Ureter (tissue), 1 donor: ENCODE results near the gene CORO2B. TPM values are rescaled to one million over a fixed set of nuclear protein-coding genes. Genes with fewer than 3 reads are reported as not detected.
"Not testable (repeated sequence)": the region's sequence is repeated elsewhere in the genome, so short reads cannot be mapped to it uniquely, and the experiment has no call there.

Source experiments
- DNase-seq: peaks from one replicate; pipeline ENCODE4 v3.0.0-alpha.2; 2020; ENCODE audit warnings: low spot score
- total RNA-seq: library from RNA; stranded (reverse); gene quantifications from one replicate; pipeline ENCODE4 v1.2.4, GENCODE V29; 2023
- donor health status: DM: yes; HTN: yes; CAD: no.

CORO2B gene
- total RNA-seq, 1 donor from 2014 or later = 5.4 TPM

- DNase-seq = no peak
Measured at GRCh38 chr15:68644083-68644904, 65.5 kb downstream of the CORO2B start.

DNA sequence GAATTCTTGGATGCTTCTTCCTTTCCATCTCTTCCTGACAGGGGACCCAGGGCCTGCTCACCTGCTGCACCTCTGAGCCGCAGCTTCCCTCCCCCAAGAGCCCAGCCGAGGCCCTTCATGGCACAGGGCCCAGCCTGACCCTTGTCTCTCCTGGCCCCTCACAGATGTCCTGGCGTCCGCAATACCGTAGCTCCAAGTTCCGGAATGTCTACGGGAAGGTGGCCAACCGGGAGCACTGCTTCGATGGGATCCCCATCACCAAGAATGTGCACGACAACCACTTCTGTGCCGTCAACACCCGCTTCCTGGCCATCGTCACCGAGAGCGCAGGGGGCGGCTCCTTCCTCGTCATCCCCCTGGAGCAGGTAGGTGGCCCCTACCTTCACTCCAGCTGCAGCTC lies 66.2 kb downstream of the CORO2B start:
- no peak for DNase-seq

DNA sequence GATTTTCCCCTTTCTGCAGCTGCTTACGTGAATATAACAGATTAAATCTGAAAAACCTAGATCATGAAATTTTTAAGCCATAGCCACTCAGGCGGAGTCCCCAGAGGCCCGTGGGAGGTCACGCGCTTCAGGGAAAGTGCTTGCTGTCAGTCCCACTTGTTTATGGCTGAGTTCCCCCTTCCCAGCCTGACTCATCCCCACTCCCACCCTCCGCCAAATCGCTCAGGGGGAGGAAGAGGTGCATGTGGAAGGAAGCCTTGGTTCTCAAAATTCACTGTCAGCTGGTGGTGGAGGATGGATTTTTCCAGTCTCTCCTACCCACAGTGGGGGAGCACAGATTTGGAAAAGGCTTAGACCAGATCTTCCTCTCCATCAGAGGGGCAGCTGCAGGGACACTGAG lies 67.4 kb downstream of the CORO2B start:
- DNase-seq = no peak

- DNase-seq = no peak
Measured at GRCh38 chr15:68646696-68647095, 67.9 kb downstream of the CORO2B start.

GRCh38 chr15:68647361-68647760 lies 68.6 kb downstream of the CORO2B start:
- not testable (repeated sequence) for DNase-seq

DNA sequence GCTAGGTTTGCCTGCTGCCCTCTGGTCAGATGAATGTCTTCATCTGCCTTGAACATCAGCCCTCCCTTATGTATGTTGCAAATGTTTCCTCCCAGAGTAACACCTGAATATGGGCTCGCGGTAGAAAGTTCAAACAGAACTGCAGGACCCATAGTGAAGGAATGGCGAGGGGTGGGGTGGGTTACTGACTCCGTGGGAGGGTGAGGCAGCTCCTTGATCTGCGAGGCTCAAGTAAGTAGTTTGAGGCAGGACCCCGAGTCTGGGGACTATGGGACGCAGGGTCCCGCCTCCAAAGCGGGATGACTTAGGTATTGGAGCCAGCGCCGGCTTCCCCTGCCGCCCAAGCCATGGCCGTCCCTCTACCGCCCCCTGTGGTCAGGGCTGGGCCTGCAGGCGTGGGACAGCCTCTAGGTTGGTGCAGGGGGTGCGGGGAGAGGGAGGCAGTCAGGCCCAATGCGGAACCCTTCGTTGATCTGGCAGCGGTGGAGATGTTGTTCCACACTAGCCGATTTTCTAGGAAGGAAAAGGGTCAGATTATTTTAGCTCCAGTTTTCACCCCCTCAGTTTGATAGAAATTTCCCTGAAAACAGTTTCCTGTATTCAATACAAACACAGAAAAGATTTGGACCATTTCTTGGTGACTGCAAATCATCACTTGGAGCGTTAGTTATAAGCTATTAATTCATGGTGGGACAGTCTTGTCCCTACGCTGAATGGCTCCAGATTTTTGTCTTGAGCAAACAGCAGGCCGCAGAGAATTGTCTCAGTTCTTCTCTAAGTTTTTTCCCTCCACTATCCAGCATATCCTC lies 72.3 kb downstream of the CORO2B start:
- DNase-seq = no peak

GRCh38 chr15:68651916-68652525 lies 73.2 kb downstream of the CORO2B start:
- no peak for DNase-seq

DNA sequence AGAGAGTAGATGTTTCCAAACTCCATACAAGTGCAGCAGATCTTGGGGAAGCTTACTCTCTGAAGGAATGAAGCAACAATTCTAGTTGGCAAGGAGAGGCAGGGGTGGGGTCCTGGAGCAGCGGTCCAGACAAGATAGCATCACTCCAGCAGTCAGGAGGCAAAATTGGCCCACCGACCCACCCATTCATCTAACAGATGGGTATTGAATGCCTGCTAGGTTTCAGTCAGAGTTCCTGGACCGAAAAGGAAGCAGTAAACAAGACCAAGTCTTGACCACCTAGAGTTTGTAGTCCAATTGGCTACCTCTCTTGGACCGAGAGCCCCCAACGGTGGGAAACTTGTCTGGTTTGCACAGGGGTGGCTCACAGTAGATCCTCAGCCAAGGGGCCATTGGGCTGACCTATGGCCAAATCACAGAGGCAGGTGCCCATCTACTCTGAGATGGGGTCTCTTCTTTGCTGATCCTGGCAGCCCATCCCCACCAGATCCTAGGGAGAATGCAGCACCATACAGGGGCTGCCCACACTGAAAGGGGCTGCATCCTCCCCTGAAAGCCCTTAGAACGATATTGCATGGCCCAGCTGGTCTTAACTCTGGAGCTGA lies 74.3 kb downstream of the CORO2B start:
- no peak for DNase-seq

DNA sequence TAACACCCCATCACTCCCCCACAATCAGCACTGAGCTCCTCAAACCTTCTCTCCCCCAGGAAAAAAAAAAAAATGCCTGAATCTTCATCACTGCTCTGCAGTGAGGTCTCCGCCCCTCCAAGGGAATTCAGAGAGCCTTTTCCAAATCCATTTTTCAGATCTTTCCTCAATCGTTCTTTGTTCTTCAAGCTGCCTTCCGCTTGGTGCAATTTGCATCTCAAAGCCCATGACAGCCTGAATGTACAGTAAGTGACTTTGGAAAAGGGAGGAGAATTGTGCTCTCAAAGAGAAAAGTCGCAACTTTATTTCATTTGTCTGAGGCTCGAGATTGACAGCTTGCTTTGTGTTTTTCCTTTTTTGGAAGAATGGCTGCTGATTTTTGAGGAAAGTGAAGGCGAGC lies 75.0 kb downstream of the CORO2B start:
- no peak for DNase-seq

GRCh38 chr15:68654786-68655560 lies 76.2 kb downstream of the CORO2B start:
- no peak for DNase-seq

- no peak for DNase-seq
Measured at GRCh38 chr15:68655686-68656437, 77.1 kb downstream of the CORO2B start.

GRCh38 chr15:68656438-68656739 lies 77.6 kb downstream of the CORO2B start:
- no peak for DNase-seq

DNA sequence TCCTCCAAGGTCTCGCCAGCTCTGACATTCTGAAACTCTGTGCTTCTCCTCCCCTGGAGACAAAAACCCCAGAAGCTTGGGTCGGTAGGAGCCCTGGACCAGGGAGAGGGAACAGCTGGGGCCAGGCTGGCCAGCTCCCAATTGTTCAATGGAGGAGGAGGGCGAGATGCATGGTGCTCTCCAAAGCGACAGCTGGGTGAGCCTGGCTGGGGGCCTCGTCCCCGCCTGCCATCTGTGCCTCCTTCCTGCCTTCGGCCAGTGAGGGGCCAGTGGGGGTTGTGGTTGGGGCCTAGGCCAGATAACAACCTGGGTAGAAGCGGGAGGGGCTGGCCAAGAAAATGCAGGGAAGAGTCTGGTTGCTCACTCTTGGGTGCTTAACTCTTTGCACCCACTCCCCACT lies 79.4 kb downstream of the CORO2B start:
- DNase-seq = no peak

DNA sequence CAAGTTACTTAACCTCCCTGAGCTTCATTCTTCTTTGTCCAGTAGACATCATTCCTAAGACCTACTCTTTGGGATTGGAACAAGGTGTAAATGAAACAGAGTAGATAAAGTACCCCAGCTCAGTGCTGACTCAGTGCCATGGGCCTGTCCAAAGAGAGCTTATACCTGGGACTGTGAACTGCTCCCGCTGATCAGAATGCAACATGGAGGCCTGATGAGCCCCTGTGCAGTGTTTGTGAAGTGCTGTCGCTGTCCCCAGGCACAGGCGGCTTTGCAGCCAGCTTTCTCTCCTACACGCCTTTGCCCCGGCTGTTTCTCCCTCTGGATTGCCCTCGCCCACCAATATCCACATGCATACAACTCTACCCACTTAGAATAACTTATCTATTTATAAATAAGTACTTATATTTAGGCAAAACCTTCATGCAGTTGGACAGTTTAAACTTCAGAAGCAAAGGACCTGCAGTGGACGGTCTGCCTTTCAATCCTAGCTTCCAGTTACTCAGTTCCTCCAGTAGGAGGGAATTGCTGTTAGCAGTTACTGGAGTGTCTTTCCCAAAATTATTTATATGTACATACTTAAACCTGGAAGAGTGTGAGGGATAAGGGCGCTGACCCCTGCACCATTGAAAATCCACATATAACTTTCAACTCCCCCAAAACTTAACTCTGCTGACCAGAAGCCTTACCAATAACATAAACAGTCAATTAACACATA lies 80.0 kb downstream of the CORO2B start:
- no peak for DNase-seq

DNA sequence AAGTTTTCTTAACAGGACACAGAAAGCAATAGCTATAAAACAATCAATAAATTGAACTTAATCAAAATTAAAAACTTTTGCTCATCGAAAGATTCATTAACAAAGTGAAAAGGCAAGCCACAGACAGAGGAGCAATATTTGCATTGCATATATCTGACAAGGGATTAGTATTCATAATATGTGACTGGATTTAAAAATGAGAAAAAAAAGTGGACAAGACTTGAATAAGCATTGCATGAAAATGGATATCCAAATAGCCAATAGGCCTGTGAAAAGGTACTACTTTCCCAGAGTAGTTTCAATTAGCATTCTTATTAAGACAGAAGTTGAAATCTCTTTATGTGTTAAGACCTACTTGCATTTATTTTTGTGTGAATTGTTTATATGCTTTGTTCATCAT lies 84.7 kb downstream of the CORO2B start:
- no peak for DNase-seq

GRCh38 chr15:68666120-68666811 lies 87.5 kb downstream of the CORO2B start:
- no peak for DNase-seq

- DNase-seq = no peak
Measured at GRCh38 chr15:68666812-68667450, 88.1 kb downstream of the CORO2B start.

DNA sequence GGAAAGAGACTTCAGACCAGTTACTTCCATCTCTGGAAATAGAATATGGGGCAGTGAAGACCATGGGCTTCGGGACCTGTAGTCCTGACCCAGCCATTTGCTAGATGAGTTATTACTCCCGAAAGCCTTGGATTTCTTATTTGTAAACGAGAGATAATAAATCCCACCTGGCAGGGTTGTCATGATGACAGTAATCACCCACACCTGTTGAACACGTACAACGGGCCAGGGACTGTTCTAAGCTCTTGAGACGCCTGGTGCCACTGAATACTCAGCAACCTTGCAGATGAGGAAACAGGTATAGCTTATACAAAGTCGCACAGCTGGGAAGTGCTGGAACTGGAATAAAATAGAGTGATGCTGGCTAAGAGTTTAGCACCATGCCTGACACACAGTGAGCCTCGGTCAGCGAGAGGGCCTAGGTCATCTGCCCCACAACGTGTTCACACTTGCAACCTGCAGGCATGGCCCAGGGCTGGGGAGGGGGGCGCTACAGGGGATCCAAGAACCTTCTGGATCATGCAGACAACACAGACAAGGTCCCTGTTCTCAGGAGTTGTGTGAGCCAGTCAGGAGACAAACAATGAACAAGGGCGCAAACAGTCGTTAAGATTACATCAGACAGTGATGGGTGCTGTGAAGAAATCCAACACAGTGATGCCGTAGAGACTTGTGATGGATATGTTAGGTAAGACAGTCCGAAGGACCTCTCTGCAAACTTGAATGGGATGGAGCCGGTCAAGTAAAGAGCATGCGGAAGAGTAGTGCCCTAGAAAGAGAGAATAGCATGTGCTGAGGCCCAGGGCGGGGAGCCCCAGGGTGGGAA lies 89.2 kb downstream of the CORO2B start:
- no peak for DNase-seq
